Left hindlimb (tissue), 1 donor: ENCODE results near the gene FBXO41.
A peak's percentile ranks its signal among the peaks of the same experiment; 100 is the strongest.

Experiments
- DNase-seq: peaks from one replicate; pipeline ENCODE4 v3.0.0-alpha.2; 2018

Gene FBXO41

GRCh38 chr2:73284296-73285158 lies at the start of gene FBXO41:
Gene FBXO41, minus strand, starts transcription at chr2:73284478. Its CDS starts 14,848 bp downstream, at chr2:73269630.
- DNase-seq = no peak

- DNase-seq = no peak
Measured at GRCh38 chr2:73334045-73334444, 49.8 kb upstream of the FBXO41 start.

GRCh38 chr2:73333564-73333963 lies 49.3 kb upstream of the FBXO41 start:
- DNase-seq = no peak

- DNase-seq = no peak
Measured at GRCh38 chr2:73324126-73324725, 39.9 kb upstream of the FBXO41 start.

- DNase-seq = no peak
Measured at GRCh38 chr2:73323551-73323950, 39.3 kb upstream of the FBXO41 start.

- DNase-seq = no peak
Measured at GRCh38 chr2:73314441-73314840, 30.2 kb upstream of the FBXO41 start.

GRCh38 chr2:73307720-73308119 lies 23.4 kb upstream of the FBXO41 start:
- DNase-seq = no peak

GRCh38 chr2:73301636-73302035 lies 17.4 kb upstream of the FBXO41 start:
- no peak for DNase-seq

- no peak for DNase-seq
Measured at GRCh38 chr2:73300926-73301325, 16.6 kb upstream of the FBXO41 start.

- no peak for DNase-seq
Measured at GRCh38 chr2:73297586-73297985, 13.3 kb upstream of the FBXO41 start.

- DNase-seq = no peak
Measured at GRCh38 chr2:73297151-73297559, 12.9 kb upstream of the FBXO41 start.

GRCh38 chr2:73295751-73296400 lies 11.6 kb upstream of the FBXO41 start:
- no peak for DNase-seq

GRCh38 chr2:73294239-73294638 lies 10.0 kb upstream of the FBXO41 start:
- DNase-seq = no peak

- DNase-seq = no peak
Measured at GRCh38 chr2:73293534-73294171, 9.4 kb upstream of the FBXO41 start, which contains the start of gene EGR4. Gene EGR4, minus strand, starts transcription at chr2:73293548. Its CDS starts 231 bp downstream, at chr2:73293317.

- no peak for DNase-seq
Measured at GRCh38 chr2:73292906-73293533, 8.7 kb upstream of the FBXO41 start.

- DNase-seq = no peak
Measured at GRCh38 chr2:73292316-73292905, 8.1 kb upstream of the FBXO41 start.

- no peak for DNase-seq
Measured at GRCh38 chr2:73291461-73292315, 7.4 kb upstream of the FBXO41 start.

GRCh38 chr2:73291093-73291460 lies 6.8 kb upstream of the FBXO41 start:
- peak; percentile 73 for DNase-seq

GRCh38 chr2:73290049-73290839 lies 6.0 kb upstream of the FBXO41 start:
- no peak for DNase-seq

GRCh38 chr2:73289304-73289703 lies 5.0 kb upstream of the FBXO41 start:
- DNase-seq = no peak
